Neural cell (in vitro differentiated cells): ENCODE measurements around the gene IRX4. TPM values are rescaled to one million over a fixed set of nuclear protein-coding genes. Genes with fewer than 3 reads are reported as not detected.

Experiments
- H2AFZ ChIP-seq: fragments of 200-600, 300-800 bp; sonication (generic), shearing (Covaris generic); 2 replicates; pipeline ENCODE4 v1.6.0; 2014; ENCODE audit warnings: low read depth, mild to moderate bottlenecking, antibody characterized with exemption, low read length, moderate library complexity
- H3F3A ChIP-seq: fragments of 200-600 bp; shearing (Covaris generic); 2 replicates; pipeline ENCODE4 v1.6.1; 2016; ENCODE audit warnings: mild to moderate bottlenecking, moderate library complexity, mixed read lengths, antibody characterized with exemption, low read length; ENCODE audit not compliant: insufficient read depth, poor library complexity, severe bottlenecking
- H3K27ac ChIP-seq: fragments of 200-600, 300-800 bp; sonication (generic), shearing (Covaris generic); 2 replicates; pipeline ENCODE4 v1.5.1; 2014; ENCODE audit warnings: mild to moderate bottlenecking, low read length, moderate library complexity
- H3K27me3 ChIP-seq: fragments of 300-800, 200-600 bp; sonication (generic), shearing (Covaris generic); 2 replicates; pipeline ENCODE4 v1.6.0; 2014; ENCODE audit warnings: mild to moderate bottlenecking, low read depth, low read length, moderate library complexity; ENCODE audit not compliant: insufficient read depth
- H3K36me3 ChIP-seq: fragments of 300-800, 200-600 bp; sonication (generic), shearing (Covaris generic); 2 replicates; pipeline ENCODE4 v1.5.1; 2014; ENCODE audit warnings: mild to moderate bottlenecking, antibody characterized with exemption, low read length, moderate library complexity; ENCODE audit not compliant: insufficient read depth
- H3K4me2 ChIP-seq: fragments of 300-800, 200-600 bp; sonication (generic), shearing (Covaris generic); 2 replicates; pipeline ENCODE4 v1.6.0; 2014; ENCODE audit warnings: mild to moderate bottlenecking, low read length
- H3K4me3 ChIP-seq: fragments of 300-800, 200-600 bp; sonication (generic), shearing (Covaris generic); 2 replicates; pipeline ENCODE4 v1.5.1; 2014; ENCODE audit warnings: mild to moderate bottlenecking, low read length, moderate library complexity
- H3K79me2 ChIP-seq: fragments of 200-600 bp; shearing (Covaris generic); replicated peaks from 2 replicates; pipeline ENCODE4 v1.6.0; 2014; ENCODE audit warnings: mild to moderate bottlenecking, low read length, moderate library complexity; ENCODE audit not compliant: insufficient read depth
- H3K9ac ChIP-seq: fragments of 300-800, 200-600 bp; sonication (generic), shearing (Covaris generic); 2 replicates; pipeline ENCODE4 v1.6.1; 2016; ENCODE audit warnings: mild to moderate bottlenecking, low read length, mixed read lengths
- H3K9me2 ChIP-seq: fragments of 200-600 bp; shearing (Covaris generic); 2 replicates; pipeline ENCODE4 v1.6.1; 2016; ENCODE audit warnings: mild to moderate bottlenecking, low read length, mixed read lengths; ENCODE audit not compliant: insufficient read depth
- H3K9me3 ChIP-seq: fragments of 200-600, 300-800 bp; sonication (generic), shearing (Covaris generic); 2 replicates; pipeline ENCODE4 v1.6.1; 2016; ENCODE audit warnings: mild to moderate bottlenecking, mixed run types, low read length, moderate library complexity, mixed read lengths
- H4K20me1 ChIP-seq: fragments of 200-600 bp; shearing (Covaris generic); 2 replicates; pipeline ENCODE4 v1.6.1; 2016; ENCODE audit warnings: mild to moderate bottlenecking, mixed run types; ENCODE audit not compliant: insufficient read depth
- EP300 ChIP-seq: fragments of 450-650 bp; conservative IDR thresholded peaks from 2 replicates; pipeline ENCODE4 v1.6.1; 2014; ENCODE audit warnings: antibody characterized with exemption, mild to moderate bottlenecking, moderate library complexity; ENCODE audit not compliant: poor library complexity, severe bottlenecking
- EZH2 ChIP-seq: fragments of 200-600, 300-800 bp; shearing (Covaris generic), sonication (generic); IDR thresholded peaks from 2 replicates; pipeline ENCODE4 v1.6.1; 2014; ENCODE audit warnings: antibody characterized with exemption, low read length, borderline replicate concordance, mild to moderate bottlenecking; ENCODE audit not compliant: insufficient read depth, poor library complexity, severe bottlenecking
- MXI1 ChIP-seq: fragments of 450-650 bp; conservative IDR thresholded peaks from 2 replicates; pipeline ENCODE4 v1.6.1; 2014; ENCODE audit warnings: antibody characterized with exemption, mild to moderate bottlenecking; ENCODE audit not compliant: poor library complexity, severe bottlenecking
- POLR2AphosphoS5 ChIP-seq: IDR thresholded peaks from 2 replicates; pipeline ENCODE4 v1.6.1; 2012
- RAD21 ChIP-seq: fragments of 450-650 bp; conservative IDR thresholded peaks from 2 replicates; pipeline ENCODE4 v1.6.1; 2014; ENCODE audit warnings: antibody characterized with exemption, mild to moderate bottlenecking, moderate library complexity
- SMC3 ChIP-seq: fragments of 450-650 bp; conservative IDR thresholded peaks from 2 replicates; pipeline ENCODE4 v1.6.1; 2014; ENCODE audit warnings: antibody characterized with exemption, mild to moderate bottlenecking, moderate library complexity; ENCODE audit not compliant: poor library complexity
- TAF1 ChIP-seq: IDR thresholded peaks from 2 replicates; pipeline ENCODE4 v1.6.1; 2012; ENCODE audit warnings: low read depth
- polyA plus RNA-seq: library from polyadenylated mRNA; depleted of rRNA; stranded (reverse); fragments of >200 nt; gene quantifications from 2 replicates; pipeline ENCODE4 v1.2.3, GENCODE V29; 2014
- TF ChIP-seq, protein P1 (sequence below): IDR thresholded peaks from 2 replicates; pipeline ENCODE4 v1.6.1; 2012; ENCODE audit warnings: borderline replicate concordance
- TF ChIP-seq, protein P2 (sequence below): fragments of 450-650 bp; IDR thresholded peaks from 2 replicates; pipeline ENCODE4 v1.5.1; 2014; ENCODE audit warnings: antibody characterized with exemption, mild to moderate bottlenecking, moderate library complexity; ENCODE audit not compliant: poor library complexity, severe bottlenecking

The IRX4 gene
- polyA plus RNA-seq, 1 donor from 2014 or later, result not detected

DNA sequence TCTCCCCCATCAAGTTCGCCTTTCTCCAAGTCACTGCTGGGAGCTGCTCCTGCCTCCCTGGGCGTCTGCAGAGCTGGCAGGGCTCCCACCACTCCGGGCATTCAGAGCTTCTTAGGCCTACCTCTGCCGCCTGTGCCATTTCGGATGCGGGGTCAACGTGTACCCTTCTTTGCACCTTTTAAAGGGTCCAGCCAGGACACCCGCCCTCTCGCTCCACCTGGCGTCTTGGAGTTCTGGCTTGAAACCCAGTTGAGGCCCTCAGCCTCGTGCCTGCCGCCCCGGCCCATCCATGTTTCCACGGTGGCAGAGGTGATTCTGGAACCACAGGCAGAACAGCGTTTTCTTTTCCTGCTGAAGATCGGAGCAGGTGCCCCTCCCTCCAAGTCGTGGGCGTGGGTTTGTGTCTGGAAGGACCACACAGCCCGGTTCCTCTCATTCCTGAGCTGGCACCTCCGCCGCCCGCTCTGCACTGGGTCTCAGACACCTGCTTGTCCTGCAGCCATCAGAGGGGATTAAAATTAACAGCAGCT is 48.6 kb downstream of the IRX4 start:
- H3K4me3 ChIP-seq, result no peak overlapping the region
- no peaks in the 10 kb centered on the region for H4K20me1 ChIP-seq
- no peak overlapping the region for H2AFZ ChIP-seq
- TF ChIP-seq SMC3, result no peak
- no peak for TF ChIP-seq TAF1
- TF ChIP-seq EZH2, result no peak
- TF ChIP-seq, protein P1, sequence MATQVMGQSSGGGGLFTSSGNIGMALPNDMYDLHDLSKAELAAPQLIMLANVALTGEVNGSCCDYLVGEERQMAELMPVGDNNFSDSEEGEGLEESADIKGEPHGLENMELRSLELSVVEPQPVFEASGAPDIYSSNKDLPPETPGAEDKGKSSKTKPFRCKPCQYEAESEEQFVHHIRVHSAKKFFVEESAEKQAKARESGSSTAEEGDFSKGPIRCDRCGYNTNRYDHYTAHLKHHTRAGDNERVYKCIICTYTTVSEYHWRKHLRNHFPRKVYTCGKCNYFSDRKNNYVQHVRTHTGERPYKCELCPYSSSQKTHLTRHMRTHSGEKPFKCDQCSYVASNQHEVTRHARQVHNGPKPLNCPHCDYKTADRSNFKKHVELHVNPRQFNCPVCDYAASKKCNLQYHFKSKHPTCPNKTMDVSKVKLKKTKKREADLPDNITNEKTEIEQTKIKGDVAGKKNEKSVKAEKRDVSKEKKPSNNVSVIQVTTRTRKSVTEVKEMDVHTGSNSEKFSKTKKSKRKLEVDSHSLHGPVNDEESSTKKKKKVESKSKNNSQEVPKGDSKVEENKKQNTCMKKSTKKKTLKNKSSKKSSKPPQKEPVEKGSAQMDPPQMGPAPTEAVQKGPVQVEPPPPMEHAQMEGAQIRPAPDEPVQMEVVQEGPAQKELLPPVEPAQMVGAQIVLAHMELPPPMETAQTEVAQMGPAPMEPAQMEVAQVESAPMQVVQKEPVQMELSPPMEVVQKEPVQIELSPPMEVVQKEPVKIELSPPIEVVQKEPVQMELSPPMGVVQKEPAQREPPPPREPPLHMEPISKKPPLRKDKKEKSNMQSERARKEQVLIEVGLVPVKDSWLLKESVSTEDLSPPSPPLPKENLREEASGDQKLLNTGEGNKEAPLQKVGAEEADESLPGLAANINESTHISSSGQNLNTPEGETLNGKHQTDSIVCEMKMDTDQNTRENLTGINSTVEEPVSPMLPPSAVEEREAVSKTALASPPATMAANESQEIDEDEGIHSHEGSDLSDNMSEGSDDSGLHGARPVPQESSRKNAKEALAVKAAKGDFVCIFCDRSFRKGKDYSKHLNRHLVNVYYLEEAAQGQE, result no peak
- TF ChIP-seq, protein P2, sequence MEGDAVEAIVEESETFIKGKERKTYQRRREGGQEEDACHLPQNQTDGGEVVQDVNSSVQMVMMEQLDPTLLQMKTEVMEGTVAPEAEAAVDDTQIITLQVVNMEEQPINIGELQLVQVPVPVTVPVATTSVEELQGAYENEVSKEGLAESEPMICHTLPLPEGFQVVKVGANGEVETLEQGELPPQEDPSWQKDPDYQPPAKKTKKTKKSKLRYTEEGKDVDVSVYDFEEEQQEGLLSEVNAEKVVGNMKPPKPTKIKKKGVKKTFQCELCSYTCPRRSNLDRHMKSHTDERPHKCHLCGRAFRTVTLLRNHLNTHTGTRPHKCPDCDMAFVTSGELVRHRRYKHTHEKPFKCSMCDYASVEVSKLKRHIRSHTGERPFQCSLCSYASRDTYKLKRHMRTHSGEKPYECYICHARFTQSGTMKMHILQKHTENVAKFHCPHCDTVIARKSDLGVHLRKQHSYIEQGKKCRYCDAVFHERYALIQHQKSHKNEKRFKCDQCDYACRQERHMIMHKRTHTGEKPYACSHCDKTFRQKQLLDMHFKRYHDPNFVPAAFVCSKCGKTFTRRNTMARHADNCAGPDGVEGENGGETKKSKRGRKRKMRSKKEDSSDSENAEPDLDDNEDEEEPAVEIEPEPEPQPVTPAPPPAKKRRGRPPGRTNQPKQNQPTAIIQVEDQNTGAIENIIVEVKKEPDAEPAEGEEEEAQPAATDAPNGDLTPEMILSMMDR, result no peak
- TF ChIP-seq MXI1, result no peak
- no peak for TF ChIP-seq EP300
- TF ChIP-seq POLR2AphosphoS5, result no peak
- no peak for TF ChIP-seq RAD21
- no peaks in the 10 kb centered on the region for H3K27me3 ChIP-seq
- no peaks in the 10 kb centered on the region for H3K36me3 ChIP-seq
- H3K9me2 ChIP-seq, result no peaks in the 10 kb centered on the region
- H3K9me3 ChIP-seq, result no peaks in the 10 kb centered on the region
- H3K4me2 ChIP-seq, result no peak overlapping the region
- no peak overlapping the region for H3K9ac ChIP-seq
- H3F3A ChIP-seq, result no peaks in the 10 kb centered on the region
- no peak overlapping the region for H3K27ac ChIP-seq
- no peaks in the 10 kb centered on the region for H3K79me2 ChIP-seq

DNA sequence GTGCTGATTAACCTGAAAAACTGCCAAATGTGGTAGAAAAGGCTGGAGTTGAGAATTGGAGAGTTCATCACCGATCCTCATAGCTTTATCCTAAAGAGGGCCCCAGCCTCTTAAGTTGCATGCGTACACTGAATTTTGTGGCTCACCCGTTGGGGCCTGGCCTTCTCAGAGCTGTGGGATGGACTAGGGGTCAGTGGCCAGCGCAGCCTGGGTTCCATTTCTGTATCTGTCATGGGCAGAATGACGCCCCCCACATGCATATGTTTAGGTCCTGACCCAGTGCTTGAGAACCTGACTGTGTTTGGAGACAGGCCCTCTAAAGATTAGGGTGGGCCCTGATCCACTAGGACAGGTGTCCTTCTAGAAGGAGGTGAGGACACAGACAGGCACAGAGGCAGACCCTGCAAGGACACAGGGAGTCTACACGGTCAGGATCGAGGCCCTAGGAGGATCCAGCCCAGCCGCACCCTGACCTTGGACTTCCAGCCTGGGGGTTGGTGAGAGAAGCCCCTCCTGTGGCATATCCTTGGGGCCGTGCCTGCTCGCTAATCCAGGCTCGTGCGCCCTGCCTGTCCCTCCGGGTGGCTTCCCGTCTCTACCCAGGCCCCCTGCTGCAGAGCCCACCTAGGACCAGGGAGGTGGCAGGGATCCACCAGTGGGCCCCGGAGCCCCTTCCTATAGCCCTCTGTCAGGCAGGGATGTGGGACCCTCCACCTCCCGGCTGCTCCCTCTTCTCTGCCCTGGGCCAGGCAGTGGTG is 49.3 kb downstream of the IRX4 start:
- no peaks in the 10 kb centered on the region for H3K36me3 ChIP-seq
- TF ChIP-seq MXI1, result no peak
- no peak for TF ChIP-seq POLR2AphosphoS5
- TF ChIP-seq SMC3, result no peak
- TF ChIP-seq, protein P2, result no peak
- TF ChIP-seq EZH2, result no peak
- TF ChIP-seq TAF1, result no peak
- TF ChIP-seq RAD21, result no peak
- TF ChIP-seq, protein P1, result no peak
- no peak for TF ChIP-seq EP300
- no peak overlapping the region for H2AFZ ChIP-seq
- no peaks in the 10 kb centered on the region for H3K9me3 ChIP-seq
- no peaks in the 10 kb centered on the region for H4K20me1 ChIP-seq
- H3K79me2 ChIP-seq, result no peaks in the 10 kb centered on the region
- no peak overlapping the region for H3K27ac ChIP-seq
- H3K9me2 ChIP-seq, result no peaks in the 10 kb centered on the region
- no peaks in the 10 kb centered on the region for H3K27me3 ChIP-seq
- no peak overlapping the region for H3K4me2 ChIP-seq
- H3F3A ChIP-seq, result no peaks in the 10 kb centered on the region
- no peak overlapping the region for H3K4me3 ChIP-seq
- H3K9ac ChIP-seq, result no peak overlapping the region
